Hematopoietic multipotent progenitor cell treated with erythropoietin and hydrocortisone succinate and interleukin-3 and kit ligand, for 17 days (in vitro differentiated cells): ENCODE measurements around the gene SGIP1.

ENCODE experiments used
- DNase-seq: peaks from one replicate; pipeline ENCODE4 v3.0.0-alpha.2; 2015; ENCODE audit warnings: low spot score

The SGIP1 gene

DNA sequence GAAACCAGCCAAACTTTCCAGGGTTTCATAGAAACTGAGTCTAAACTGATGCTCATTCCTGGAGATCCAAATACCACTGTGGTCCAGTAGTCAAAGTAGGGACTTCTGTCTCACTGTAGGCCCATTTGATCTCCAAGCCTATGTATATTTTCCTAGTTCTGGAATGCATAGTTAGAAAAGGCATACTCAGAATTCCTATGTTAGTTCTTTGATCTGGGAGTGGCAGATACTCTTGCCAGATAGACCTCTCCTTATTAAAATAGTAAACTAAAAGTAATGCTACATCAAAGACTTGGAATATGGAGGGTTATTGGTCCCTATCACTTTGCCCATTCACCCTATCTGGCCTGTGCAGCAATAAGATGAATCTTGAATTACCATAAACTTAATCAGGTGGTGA is 10.4 kb upstream of the SGIP1 start:
- DNase-seq: no peak

- DNase-seq: no peak
Observed at GRCh38 chr1:66525086-66525485, 8.9 kb upstream of the SGIP1 start.

DNA sequence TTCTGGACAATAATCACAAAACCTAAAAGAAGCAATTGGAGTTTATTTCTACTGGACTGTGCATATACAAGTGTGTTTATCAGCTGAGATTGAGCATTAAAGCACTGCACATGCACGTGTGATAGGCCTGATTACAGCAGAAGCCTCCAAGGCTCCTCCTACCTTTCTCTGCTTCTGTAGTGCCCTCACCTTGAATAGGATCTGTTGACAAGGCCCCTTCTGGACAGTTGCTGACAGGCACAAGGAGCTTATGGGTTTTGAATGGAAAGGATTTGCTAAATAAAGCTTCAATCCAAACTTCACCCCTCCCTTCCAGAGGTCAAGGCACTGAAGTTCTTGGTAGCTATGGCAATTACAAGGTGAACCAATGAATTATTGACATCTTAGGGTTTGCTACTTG is 7.9 kb upstream of the SGIP1 start:
- no peak for DNase-seq

- no peak for DNase-seq
Observed at GRCh38 chr1:66526991-66527390, 7.0 kb upstream of the SGIP1 start.

GRCh38 chr1:66527686-66528085 is 6.3 kb upstream of the SGIP1 start:
- no peak for DNase-seq

DNA sequence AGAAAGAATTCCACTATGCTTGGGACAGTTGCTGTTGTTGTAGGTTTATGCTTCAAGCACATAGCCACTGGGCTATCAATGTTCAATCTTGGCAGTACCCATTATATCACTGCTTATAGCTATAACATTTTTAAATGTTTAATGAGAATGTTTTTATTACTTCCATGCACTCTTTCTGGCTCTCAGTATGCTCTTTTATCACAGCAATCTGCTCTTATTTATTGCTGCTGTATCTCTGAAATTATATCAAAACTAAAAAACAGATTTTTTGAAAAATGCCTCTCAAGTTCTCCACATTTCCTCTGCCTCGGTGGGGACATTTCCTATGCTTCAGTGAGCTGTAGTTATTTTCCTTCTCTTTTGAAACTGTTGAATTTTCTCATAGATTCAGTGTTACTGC is 5.4 kb upstream of the SGIP1 start:
- DNase-seq: no peak

DNA sequence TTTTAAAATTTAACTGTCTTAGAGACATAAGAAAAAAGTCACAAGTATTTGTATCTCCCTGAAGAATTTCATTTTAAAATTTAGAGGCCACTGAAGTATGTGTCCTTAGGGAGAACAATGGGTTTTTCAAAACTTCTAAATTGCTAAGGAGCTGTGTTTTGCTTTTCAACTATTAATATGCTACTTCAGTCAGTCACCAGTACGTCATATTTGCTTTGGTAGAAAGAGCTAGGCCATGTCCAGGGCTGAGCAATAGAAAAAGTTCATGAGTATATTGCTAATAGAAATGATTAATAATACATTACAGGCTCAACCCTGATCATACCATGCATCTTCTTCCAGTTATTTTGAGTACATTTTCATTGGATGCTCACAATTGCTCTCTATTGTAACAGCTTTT is 1.7 kb upstream of the SGIP1 start:
- no peak for DNase-seq

DNA sequence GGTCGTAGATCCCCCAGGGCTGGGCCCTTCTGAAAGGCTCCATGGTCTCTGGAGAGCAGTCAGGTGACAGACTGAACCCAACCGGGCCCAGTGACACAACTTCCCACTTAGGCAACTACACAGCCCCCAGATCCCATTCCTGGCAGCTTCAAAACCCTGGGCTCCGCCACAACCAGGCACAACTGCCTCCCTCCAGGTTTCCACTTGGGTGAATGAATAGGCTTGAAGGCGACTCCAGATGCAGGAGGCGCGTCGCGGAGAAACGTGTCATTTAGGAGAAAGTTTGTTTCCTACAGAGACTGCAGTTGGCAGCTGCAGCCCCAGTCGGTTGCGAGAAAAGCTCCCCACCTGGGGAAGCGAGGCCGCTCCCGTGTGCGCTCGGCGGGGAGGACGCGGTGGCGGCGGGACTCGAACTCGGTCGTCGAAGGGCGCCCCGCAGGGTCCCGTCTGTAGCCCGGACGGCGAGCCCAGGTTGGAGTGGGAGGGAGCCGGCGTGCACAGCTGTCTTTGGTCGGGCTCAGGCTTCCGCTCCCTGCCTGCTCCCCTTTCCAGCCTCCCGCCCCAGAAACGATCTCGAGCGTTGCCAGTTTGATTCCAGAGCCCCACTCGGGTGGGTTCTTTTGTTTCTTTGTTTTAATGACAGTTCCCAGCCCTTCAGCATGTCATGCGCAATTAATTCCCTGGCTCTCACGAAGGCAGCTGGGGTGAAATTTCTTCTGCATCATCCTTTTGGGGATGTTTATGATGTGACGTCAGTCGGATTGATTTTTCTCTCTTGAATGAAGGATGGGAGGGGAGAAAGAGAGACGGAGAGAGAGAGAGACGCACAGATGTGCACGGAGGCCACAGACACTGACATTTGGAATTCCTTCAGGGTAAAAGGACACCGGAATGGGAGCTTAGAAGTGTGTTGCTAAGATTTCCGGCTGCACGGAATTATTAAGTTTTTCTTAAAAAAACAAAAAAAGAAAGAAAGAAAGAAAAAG is 862 bp upstream of the SGIP1 start:
- peak; percentile 51 for DNase-seq

GRCh38 chr1:66535061-66535460 is 1.1 kb downstream of the SGIP1 start:
- DNase-seq: no peak

DNA sequence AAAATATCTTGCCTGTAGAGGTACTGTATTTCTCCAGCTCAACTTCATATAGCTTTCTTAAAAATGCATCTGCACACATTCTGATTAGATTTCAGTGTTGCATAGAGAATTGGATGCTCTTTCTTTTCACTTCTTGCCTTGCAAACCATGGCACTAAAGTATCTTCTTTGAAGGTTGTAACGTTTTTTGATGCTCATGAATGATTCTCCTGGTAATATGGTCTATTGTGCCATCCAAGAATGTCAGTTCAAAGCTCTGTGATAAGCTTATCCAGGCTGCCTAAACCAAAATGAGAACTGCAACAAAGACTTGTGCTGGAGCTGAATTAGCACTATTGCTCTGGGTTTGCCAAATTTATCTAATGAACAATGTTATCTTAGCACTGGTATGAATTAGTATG is 1.9 kb downstream of the SGIP1 start:
- no peak for DNase-seq

- no peak for DNase-seq
Observed at GRCh38 chr1:66537718-66538117, 3.8 kb downstream of the SGIP1 start.

GRCh38 chr1:66539491-66539890 is 5.5 kb downstream of the SGIP1 start:
- no peak for DNase-seq

GRCh38 chr1:66540434-66541032 is 6.6 kb downstream of the SGIP1 start:
- DNase-seq: no peak

DNA sequence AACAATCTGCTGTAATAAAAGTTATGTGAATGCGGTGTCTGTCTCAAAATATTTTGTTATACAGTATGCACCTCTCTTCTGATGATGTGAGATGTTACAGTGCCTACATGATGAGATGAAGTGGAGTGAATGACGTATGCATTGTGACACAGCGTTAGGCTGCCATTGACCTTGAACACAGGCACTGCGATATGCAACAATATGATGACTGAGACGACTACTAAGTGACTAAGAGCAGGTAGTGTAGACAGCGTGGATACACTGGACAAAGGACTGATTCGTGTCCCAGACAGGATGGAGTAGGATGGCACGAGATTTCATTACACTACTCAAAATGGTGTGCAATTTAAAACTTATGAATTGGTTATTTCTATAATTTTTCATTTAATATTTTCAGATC is 8.4 kb downstream of the SGIP1 start:
- no peak for DNase-seq

- no peak for DNase-seq
Observed at GRCh38 chr1:66542811-66543767, 9.1 kb downstream of the SGIP1 start.

DNA sequence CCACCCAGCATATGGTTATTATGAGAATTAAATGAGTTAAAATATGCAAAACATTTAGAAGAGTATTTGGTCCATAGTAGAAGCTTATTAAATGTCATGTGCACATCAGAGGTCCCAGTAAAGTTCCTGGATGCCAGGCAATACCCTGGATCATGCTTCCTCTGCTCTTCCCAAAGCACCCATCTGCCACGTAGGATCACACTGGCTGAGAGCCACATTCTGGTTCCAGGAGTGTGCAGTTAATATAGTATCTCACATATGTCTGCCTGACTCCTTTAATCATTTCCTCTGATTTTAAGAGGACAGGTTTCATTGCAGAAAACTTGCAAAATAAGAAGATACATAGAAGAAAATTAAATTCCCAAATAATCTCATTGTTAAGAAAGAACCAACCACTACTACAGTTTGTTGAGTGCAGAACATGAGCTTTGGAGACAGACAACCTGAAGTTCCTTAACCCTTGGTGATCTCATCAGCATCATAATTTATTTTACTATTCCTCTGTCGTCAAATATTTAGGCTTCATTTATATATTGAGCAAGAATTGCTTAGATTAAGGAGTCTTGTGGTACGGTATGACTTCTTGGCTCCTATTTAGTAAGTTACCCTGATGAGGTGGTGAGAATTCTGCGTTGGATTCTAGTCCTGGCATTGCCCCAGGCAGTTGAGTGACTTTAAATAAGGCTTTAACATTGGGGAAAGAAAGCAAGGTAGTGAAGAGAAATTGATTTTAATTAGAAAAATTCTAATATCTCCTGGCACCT is 12.3 kb downstream of the SGIP1 start:
- DNase-seq: no peak

GRCh38 chr1:66549017-66549416 is 15.1 kb downstream of the SGIP1 start:
- no peak for DNase-seq

GRCh38 chr1:66550243-66550642 is 16.3 kb downstream of the SGIP1 start:
- no peak for DNase-seq

- DNase-seq: no peak
Observed at GRCh38 chr1:66552287-66552686, 18.3 kb downstream of the SGIP1 start.

- DNase-seq: no peak
Observed at GRCh38 chr1:66552829-66553228, 18.9 kb downstream of the SGIP1 start.

DNA sequence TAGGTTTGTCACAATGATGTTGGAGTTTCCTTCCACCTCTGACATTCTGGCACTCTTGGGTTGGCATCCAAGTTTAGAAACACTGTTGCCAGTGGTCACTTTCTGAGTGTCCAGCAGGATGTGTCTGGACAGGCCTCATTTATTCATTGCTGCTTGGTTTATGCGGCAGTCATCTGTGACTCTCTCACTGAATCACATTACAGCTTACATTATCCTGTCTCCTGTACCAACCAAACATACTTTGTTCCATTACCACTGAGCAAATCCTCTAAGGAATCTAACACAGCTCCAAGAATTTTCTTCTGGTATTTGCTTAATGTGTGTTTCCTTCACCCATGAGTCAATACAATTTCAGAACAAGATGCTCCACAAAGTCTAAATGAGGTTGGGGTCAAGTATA is 19.9 kb downstream of the SGIP1 start:
- DNase-seq: no peak

GRCh38 chr1:66556161-66556611 is 22.2 kb downstream of the SGIP1 start:
- DNase-seq: no peak
